Activated naive CD4-positive, alpha-beta T cell treated with Interleukin-2 at 50 U/mL for 16 hours (primary cell): Measurements from ENCODE around the gene PEDS1.
"Not testable (repeated sequence)": the region's sequence is repeated elsewhere in the genome, so short reads cannot be mapped to it uniquely, and the experiment has no call there.

Source experiments
- DNase-seq: peaks from one replicate; pipeline ENCODE4 v3.0.0-alpha.2; 2020

PEDS1 gene

DNA sequence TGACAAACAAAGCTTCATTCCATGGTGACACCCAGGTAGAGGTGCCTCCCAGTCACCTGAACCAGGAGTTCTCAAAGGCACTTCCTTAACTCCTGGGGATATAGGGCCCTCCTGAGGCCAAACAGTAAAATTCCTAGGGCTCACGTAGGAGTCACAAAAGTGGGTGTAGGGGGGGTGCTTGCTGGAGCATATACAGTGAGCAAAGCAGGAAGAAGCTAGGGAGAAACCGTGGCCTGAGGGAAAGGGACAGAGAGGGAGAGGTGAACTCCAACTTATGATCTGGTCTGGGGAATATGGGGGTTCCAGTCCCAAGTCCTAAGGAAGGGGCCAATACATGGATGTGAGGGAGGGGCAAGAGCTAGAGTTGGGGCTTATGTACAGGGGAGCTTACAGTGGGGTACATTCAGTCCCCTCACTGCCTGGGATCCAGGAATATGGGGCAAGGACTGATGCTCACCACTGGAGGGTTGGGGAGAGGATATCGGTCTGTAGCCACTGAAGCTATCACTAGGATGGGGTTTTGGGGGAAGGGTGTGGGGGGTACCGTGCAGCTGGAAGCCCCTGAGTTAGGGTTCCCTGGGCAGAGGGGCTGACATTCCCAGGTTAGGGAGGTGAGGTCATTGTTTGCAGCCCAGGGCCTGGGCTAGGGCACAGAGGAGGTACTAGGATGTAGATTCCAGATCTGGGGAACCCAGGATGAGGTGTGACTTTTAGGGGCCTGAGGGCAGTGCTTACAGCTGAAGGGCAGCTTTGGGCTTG, 950 bp downstream of the PEDS1 start:
- DNase-seq = no peak

DNA sequence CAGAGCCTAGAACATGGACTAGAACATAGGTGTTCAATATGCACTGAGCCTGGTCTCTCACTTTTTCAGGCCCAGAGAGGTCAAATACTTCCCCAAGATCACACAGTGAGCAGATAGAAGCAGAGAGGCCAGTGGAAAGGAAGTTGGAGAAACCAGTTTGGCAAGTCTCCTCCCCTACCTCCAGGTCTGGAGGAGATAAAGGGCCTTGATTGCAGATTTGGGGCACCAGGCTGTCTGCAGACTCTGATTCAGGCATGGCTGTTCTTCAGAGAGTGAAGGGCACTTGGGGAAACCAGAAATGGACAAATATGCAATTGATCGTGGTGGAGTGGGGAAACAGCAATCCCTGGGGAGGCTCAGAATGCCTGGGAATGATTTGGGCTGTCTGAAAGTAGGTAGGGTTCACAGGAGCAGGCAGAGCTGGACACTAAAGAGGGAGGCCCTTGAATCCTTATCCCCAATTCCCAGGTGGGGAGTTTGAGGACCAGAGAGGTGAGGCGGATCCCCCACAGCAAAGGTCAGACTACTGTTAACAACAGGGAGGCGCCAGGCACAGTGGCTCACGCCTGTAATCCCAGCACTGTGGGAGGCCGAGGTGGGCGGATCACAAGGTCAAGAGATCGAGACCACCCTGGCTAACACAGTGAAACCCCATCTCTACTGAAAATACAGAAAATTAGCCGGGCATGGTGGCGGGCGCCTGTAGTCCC, 2.3 kb downstream of the PEDS1 start:
- DNase-seq = no peak

- no peak for DNase-seq
These were observed 3.9 kb downstream of the PEDS1 start for GRCh38 chr20:50149481-50150254.

DNA sequence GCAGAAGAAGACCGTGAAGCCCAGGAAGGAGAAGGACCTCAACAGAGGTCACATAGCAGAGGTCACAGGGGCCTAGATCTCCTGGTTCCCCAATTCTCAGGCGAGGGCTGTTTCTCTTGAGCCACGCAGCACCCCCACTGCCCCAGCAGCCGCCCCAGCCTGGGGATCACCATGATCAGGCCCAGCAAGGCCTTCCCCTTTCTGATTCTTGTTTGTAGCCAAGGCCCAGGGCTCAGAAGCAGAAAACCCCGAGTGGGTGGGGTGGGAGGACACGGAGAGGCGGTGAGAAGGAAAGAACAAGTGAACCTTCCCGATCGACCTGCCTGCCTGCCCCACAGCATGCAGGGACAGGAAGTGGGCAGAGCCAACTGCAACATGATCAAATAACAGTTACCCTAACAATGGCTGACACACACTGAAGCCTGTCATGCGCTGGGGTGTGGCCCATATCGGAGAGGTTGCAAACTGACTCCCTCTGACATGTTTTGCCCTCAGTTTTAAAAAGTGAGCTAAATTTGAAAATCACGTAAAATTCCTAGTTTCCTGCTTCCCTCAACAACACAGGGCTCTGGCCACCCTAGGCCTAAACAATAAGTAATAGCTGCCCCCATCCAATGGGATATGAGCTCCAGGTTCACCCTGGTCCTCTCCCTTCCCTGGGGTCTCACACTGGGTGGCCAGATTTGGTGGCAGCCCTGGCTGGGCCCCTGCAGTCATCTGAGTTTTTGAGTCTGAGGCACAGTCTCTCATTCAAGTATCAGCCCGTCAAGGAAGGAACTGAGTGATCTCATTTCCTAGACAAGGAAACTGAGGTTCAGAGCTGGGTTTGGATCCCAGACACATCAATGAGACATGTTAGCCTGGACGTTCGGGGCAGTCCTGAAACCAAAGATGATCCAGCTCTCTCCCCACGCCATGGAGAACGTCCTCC, 6.5 kb downstream of the PEDS1 start:
- DNase-seq = peak; percentile 81

DNA sequence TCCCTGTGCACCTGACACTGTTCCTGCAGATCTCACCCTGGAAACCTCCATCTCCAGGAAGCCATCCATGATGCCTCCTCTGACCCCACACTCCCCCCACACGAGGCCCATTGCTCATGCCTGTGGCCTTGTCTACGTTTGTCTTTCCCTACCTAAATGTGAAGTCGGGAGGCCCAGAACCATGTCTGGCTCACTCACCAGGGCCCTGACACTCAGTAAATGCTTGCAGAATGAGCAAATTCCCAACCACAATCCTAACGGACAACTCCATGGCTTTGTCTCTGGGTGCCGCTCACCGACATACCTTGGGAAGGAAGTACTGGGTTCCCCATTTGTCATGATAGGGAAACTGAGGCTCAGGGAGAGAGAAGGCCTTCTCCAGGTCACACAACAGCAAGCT, 7.3 kb downstream of the PEDS1 start:
- DNase-seq = no peak

- no peak for DNase-seq
These were observed 8.0 kb downstream of the PEDS1 start for GRCh38 chr20:50145566-50145965.

DNA sequence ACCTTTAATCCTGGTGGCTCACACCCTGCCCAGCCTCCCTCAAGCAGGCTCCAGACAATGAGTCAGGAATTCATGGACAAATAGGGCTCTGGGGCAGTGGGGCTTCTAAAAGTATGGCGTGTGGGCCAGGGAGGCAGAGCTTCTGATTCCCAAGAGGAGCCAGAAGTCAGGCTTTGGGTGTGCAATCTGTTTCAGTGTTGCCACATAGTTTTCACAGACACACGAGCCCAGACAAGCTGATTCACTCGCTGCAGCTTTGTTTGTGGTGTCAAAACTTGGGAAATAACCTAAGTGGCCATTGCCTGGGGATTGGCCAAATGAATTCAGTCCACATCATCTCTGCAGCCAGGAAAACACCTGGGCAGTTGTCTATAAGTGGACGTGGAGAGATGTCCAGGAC, 9.2 kb downstream of the PEDS1 start:
- no peak for DNase-seq

DNA sequence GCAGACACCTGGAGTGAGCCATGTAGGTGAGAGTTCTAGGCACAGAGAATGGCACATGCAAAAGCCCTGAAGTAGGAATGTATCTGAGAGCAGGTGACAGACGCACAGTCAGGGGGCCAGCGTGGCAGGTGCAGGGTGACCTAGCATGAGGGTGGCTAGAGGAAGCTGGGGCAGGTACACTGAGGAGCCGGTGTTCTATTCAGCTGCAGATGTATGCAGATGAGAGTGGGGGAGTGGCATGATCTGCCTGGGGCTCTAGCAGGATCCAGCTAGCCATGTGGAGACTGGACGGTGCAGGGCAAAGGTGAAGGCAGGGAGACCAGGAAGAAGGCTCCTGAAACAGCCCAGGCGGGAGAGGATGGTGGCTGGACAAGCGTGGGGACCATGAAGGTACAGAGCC, 10.7 kb downstream of the PEDS1 start:
- no peak for DNase-seq

DNA sequence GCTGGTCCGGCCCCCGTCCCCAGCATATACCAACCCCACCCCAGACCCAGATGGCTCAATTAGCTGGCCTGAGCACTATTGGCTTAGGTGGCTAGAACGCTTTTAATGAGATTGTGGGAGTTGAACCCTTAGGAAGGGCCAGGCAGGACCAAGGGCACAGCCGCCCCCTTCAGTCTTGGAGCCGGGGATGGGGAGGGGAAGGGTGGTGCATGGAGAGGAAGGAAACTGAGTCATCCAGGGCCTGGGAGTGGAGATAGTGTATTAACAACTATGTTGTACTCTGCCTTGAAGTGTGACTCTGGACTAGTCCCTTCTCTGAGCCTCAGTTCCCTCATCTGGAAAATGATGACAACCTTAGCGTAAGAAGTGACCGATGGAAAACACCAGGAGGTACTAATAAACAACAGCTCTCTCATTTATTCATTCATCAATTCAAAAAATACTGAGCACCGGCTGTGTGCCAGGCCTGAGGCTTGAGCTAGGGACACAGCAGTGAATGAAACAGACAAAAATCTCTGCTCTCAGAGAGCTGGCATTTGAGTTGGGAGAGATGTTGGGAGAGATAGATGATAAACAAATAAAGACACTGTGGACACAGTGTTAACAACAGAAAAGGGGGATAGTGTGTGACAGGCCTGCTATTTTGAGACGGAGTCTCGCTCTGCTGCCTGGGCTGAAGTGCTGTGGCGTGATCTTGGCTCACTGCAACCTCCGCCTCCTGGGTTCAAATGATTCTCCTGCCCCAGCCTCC, 11.5 kb downstream of the PEDS1 start:
- no peak for DNase-seq

- no peak for DNase-seq
These were observed 12.4 kb downstream of the PEDS1 start for GRCh38 chr20:50141018-50141675.

- no peak for DNase-seq
These were observed 13.1 kb downstream of the PEDS1 start for GRCh38 chr20:50140339-50140859.

GRCh38 chr20:50138479-50139393, 14.8 kb downstream of the PEDS1 start:
- no peak for DNase-seq

DNA sequence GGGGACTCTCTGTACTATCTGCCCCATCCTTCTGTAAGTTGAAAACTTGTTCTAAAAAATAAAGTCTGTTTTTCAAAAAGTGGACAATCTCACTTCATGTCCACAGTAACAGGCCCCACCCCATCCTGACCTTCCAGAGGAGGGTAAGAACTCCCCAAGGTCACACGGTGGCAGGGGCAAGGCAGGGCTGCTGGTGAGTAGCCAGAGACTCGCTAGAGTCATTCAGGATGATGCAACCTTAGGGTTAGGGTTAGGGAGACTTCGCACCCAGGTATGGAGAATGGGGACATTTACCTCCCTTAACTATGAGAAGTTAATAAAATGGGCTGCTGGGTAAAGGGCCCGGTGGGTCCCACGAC, 15.4 kb downstream of the PEDS1 start:
- no peak for DNase-seq

DNA sequence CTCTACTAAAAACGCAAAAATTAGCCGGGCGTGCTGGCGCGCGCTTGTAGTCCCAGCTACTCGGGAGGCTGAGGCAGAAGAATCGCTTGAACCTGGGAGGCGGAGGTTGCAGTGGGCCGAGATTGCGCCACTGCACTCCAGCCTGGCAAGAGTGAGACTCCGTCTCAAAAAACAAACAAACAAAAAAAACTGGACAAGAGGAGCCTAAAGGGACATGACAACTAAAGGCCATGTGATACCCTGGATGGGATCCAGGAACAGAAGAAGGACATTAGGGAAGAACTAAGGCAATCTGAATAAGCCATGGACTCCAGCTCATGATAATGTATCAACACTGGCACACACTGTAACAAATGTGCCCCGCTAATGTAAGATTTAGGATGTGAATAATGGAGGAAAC, 15.8 kb downstream of the PEDS1 start:
- not testable (repeated sequence) for DNase-seq

DNA sequence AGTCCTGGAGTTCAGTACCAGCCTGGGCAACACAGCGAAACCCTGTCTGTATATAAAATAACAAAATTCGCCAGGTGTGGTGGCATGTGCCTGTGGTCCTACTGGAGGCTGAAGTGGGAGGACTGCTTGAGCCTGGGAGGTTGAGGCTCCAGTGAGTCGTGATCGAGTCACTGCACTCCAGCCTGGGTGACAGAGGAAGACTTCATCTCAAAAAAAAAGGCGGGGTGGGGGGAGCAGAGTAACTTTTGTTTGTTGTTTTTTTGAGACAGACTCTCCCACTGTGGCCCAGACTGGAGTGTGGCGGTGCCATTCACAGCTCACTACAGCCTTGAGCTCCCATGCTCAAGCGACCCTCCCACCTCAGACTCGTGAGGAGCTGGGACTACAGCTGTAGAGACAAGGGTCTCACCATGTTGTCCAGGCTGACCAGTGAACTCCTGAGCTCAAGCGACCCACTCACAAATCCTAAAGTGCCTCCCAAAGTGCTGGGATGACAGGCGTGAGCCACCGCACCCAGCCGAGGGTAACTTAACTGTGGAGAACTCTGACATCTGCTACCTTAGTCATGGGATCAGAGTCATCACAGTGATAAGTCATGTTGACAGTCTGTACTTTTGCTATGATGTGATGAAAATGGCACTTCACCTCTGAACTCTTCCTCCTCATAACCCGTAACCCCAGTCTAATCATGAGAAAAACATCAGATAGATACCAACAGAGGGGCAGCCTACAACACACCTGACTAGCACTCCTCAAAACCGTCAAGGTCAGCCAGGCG, 16.5 kb downstream of the PEDS1 start:
- no peak for DNase-seq

DNA sequence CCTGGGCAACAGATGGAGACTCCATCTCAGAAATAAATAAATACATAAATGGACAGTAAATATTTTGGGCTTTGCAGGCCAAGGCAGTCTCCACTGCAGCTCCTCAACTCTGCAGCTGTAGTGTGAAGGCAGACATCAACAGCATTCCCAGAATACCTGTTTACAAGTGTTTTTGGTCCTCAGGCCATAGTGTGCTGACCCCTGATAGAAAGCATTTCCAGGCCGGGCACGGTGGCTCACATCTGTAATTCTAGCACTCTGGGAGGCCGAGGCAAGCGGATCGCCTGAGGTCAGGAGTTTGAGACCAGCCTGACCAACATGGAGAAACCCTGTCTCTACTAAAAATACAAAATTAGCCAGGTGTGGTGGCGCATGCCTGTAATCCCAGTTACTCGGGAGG, 18.4 kb downstream of the PEDS1 start:
- DNase-seq = not testable (repeated sequence)

- no peak for DNase-seq
These were observed 19.9 kb downstream of the PEDS1 start for GRCh38 chr20:50133474-50134217.

- no peak for DNase-seq
These were observed 20.5 kb downstream of the PEDS1 start for GRCh38 chr20:50133041-50133440.
